ENCODE measurements around the gene VDR.

The VDR gene

DNA sequence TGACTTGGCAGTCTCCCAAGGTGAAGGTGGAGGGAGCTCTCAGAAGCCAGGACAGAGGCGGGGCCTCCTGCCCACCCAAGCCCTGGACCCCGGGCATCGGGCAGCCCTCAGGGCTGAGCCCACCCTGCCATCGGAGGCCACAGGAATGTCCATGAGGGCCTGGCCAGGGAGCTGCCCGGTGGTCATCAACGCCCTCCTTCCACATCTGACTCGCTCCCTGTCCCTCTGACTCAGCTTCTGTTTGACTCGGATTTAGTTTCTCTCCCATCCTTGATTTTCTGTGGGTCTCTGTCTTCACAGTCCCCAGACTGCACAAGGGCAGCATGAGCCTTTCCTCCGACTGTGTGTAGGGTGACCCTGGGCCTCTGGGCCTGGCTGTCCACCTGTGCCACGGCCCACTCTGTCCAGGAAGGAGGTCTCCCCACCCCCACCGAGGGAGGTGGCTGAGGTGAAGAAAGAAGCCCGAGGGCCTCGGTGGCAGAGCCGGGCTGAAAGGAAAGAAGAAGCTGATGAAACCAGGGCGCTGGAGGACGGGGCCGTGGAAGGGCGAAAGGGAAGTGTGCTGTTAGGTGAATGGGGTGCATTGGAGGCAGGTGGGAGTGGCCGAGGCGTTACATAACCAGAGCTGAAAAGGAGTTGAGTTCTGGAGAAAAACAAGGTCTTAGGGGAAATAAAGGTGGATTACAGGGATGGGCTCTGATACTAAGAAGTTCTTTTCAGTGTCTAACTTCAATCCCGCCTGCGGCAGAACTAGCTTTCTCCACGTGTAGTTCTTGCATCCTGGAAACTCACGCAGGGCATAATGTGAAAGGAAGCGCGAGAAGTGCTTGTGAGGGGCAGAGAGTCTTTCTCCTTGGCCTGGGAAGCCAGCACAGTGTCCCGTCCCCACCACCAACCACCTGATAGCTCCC, 41.9 kb upstream of the VDR start:
- no peak overlapping the region for H3K4me3 ChIP-seq (ENCODE audit: low read depth, low read length)
- TF ChIP-seq, protein P1, sequence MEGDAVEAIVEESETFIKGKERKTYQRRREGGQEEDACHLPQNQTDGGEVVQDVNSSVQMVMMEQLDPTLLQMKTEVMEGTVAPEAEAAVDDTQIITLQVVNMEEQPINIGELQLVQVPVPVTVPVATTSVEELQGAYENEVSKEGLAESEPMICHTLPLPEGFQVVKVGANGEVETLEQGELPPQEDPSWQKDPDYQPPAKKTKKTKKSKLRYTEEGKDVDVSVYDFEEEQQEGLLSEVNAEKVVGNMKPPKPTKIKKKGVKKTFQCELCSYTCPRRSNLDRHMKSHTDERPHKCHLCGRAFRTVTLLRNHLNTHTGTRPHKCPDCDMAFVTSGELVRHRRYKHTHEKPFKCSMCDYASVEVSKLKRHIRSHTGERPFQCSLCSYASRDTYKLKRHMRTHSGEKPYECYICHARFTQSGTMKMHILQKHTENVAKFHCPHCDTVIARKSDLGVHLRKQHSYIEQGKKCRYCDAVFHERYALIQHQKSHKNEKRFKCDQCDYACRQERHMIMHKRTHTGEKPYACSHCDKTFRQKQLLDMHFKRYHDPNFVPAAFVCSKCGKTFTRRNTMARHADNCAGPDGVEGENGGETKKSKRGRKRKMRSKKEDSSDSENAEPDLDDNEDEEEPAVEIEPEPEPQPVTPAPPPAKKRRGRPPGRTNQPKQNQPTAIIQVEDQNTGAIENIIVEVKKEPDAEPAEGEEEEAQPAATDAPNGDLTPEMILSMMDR (IDR thresholded peaks at IDR 0.05; ENCODE audit: low read depth, low read length), result no peak
- in situ Hi-C loops (cut with HindIII; ENCODE audit: low sequenced_read_pairs), result no loop called here
- DNase-seq (ENCODE audit: low read depth, low spot score), result no peak

DNA sequence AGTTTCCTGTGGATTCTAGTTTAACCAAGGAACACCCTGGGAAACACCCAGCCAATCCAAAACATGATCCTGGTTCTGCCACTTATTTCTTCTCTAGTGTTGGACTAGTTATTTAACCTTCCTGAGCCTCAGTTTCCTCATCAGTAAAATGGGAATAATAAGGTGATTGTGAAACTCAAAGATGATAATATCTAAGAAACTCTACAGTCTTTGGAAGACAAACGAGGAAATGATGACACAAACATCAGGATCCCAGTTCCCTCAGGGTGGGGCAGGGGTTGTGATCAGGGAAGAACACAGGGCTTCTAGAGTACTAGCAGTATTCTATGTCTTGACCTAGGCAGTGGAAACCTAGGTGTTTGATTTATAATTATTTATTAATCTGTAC, 40.5 kb upstream of the VDR start:
- TF ChIP-seq, protein P1 (IDR thresholded peaks at IDR 0.05; ENCODE audit: low read depth, low read length), result no peak
- DNase-seq (ENCODE audit: low read depth, low spot score), result no peak
- in situ Hi-C loops (cut with HindIII; ENCODE audit: low sequenced_read_pairs), result no loop called here
- no peak overlapping the region for H3K4me3 ChIP-seq (ENCODE audit: low read depth, low read length)

DNA sequence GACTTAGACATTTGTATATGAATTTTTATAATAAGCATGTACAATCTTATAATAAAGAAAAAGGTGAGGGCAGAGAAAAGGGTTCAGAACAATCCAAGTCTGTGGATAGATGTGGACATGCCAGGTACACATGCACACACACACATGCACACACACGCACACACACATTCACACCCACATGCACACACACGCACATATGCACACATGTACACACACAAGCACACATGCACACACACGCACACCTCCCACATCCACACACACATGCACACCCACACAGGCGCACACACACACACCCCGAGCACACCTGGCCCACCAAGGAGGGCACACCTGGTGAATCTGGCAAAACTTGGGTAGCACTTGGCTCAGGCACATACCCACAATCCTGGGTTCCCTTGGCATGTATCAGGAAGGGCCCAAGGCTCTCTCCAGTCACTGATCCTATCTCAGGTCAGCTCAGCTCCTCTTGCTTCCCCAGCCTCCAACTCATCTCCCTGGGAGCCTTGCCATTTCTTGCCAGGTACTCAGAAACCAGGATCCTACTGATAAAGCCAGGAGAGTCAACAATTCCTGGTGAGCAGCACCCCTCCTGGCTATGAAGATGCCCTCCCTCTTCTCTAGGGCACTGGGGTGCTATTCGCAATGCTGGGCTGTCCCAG, 40.0 kb upstream of the VDR start:
- TF ChIP-seq, protein P1 (IDR thresholded peaks at IDR 0.05; ENCODE audit: low read depth, low read length), result no peak
- no peak overlapping the region for H3K4me3 ChIP-seq (ENCODE audit: low read depth, low read length)
- in situ Hi-C loops (cut with HindIII; ENCODE audit: low sequenced_read_pairs), result no loop called here
- no peak for DNase-seq (ENCODE audit: low read depth, low spot score)

DNA sequence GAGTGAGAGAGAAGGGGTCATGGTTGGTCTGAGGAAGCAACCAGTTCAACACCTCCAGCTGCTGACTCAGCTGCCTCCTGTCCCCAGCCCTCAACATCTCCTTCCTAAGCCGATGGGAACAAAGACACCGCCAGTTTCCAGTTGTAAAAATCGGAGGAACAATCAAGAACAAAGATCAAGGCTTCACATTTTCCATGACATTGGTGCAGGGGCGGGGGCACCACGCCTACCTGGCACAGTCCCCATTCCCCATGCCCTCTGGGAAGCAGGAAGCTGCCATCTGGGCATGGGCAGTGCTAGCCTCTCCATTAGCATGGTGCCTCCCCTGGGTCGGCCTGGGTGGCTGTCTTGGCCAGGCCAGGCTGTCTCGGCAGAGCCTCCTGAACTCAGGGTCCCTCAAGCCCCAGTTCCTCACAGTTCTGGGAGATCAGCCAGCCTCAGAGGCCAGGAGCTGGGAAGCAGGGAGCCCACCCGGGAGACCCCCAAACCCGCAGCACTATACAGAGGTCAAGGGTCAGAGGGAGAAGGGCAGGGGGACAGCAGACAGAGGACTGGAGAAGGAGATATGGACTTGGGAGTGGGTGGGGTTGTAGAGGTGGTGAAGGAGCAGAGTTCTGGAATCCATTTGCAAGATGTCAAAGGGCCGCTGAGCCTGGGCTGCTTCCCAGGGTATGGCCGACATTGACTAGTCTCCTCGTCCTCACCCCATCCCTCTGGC, 39.0 kb upstream of the VDR start:
- no peak overlapping the region for H3K4me3 ChIP-seq (ENCODE audit: low read depth, low read length)
- DNase-seq (ENCODE audit: low read depth, low spot score), result no peak
- in situ Hi-C loops (cut with HindIII; ENCODE audit: low sequenced_read_pairs), result no loop called here
- TF ChIP-seq, protein P1 (IDR thresholded peaks at IDR 0.05; ENCODE audit: low read depth, low read length), result no peak

DNA sequence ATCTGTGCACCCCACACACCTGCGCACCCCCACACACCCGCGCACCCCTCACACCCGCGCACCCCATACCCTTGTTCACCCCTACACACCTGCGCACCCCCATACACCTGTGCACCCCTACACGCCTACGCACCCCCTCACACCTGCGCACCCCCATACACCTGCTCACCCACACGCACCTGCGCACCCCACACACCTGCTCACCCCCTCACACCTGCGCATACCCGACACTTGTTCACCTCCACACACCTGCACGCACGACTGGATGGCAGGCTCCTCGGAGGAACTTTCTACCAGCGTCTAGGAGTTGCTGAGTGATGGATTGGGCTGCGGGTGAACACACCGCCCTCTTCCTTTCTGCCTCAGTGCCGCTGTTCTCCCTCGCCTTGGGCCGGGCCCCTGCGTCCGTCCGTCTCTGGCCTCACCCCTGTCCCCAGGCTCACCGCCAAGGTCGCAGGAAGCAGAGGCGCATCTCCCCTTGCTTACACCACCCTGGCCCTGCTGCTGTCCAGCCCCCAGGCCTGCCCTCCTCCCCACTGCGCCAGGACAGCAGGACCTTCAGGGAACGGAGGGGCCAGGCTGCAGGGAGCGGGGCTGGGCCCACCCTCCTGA, 37.9 kb upstream of the VDR start:
- no peak for DNase-seq (ENCODE audit: low read depth, low spot score)
- H3K4me3 ChIP-seq (ENCODE audit: low read depth, low read length), result no peak overlapping the region
- TF ChIP-seq, protein P1 (IDR thresholded peaks at IDR 0.05; ENCODE audit: low read depth, low read length), result no peak
- in situ Hi-C loops (cut with HindIII; ENCODE audit: low sequenced_read_pairs), result no loop called here
